ENCODE results near the gene TNNC1. TPM values are rescaled to one million over a fixed set of nuclear protein-coding genes. Genes with fewer than 3 reads are reported as not detected.

Gene TNNC1
- total and polyA plus RNA-seq, 2 of the 13 experiments (the other 11 are each of a cell fraction or from before 2014, with no cell fraction given): 11.8 to 36.4 TPM

DNA sequence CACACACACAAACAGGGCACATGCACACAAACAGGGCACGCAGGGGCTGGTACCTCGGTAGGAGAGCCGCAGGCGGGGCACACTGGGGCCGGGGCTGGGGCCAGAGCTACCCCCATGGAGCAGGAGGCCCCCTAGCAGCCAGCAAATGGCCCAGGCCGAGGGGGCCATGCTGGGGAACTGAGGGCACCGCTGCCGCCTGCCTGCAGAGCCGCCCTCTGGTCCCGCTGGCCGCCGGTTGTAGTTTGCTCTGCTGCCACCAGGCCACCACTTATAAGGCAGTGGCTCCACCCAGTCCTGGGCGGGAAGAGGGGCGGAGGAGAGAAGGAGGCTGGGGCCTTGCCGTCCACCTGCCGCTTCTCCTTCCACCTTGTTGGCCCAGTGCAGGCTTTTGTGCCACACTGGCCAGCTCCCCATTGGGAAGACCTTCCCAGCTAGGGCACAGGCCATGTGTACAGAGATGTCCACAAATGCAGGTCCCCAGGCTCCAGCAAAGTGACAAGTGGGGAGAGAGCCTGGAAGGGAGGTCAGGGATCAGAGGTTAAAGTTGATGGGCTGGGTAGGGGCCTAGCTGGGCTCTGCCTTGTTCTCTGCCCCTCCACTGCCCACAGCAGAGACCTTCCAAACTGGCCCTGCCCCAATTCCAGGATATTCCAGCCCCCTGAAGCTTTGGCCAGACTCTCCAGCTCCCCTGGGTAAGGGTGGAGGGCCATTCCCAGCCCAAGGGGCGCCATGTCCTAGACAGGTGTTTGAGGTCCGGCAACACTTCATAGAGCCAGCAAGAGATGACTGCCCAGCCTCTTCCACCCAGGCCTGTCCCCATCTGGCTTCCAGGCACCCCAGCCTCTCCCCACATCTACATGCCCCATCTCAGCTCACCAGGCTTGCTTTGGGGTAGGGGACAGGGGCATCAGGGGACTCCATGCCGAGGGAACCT lies 8.7 kb downstream of the TNNC1 start, which contains the start of gene SEMA3G (continued):
- TF ChIP-seq, protein P1, sequence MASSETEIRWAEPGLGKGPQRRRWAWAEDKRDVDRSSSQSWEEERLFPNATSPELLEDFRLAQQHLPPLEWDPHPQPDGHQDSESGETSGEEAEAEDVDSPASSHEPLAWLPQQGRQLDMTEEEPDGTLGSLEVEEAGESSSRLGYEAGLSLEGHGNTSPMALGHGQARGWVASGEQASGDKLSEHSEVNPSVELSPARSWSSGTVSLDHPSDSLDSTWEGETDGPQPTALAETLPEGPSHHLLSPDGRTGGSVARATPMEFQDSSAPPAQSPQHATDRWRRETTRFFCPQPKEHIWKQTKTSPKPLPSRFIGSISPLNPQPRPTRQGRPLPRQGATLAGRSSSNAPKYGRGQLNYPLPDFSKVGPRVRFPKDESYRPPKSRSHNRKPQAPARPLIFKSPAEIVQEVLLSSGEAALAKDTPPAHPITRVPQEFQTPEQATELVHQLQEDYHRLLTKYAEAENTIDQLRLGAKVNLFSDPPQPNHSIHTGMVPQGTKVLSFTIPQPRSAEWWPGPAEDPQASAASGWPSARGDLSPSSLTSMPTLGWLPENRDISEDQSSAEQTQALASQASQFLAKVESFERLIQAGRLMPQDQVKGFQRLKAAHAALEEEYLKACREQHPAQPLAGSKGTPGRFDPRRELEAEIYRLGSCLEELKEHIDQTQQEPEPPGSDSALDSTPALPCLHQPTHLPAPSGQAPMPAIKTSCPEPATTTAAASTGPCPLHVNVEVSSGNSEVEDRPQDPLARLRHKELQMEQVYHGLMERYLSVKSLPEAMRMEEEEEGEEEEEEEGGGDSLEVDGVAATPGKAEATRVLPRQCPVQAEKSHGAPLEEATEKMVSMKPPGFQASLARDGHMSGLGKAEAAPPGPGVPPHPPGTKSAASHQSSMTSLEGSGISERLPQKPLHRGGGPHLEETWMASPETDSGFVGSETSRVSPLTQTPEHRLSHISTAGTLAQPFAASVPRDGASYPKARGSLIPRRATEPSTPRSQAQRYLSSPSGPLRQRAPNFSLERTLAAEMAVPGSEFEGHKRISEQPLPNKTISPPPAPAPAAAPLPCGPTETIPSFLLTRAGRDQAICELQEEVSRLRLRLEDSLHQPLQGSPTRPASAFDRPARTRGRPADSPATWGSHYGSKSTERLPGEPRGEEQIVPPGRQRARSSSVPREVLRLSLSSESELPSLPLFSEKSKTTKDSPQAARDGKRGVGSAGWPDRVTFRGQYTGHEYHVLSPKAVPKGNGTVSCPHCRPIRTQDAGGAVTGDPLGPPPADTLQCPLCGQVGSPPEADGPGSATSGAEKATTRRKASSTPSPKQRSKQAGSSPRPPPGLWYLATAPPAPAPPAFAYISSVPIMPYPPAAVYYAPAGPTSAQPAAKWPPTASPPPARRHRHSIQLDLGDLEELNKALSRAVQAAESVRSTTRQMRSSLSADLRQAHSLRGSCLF (CRISPR knock-in tag; IDR thresholded peaks at IDR 0.05; ENCODE audit: borderline replicate concordance): no peak
- TF ChIP-seq GATA4 (IDR thresholded peaks at IDR 0.05; ENCODE audit: borderline replicate concordance, low read depth) (peak; percentile 64; the same call in 1 of the 2 replicates), NFE2L2 (IDR thresholded peaks at IDR 0.05; ENCODE audit: low read length) (no peak), ZNF510 (CRISPR knock-in tag; IDR thresholded peaks at IDR 0.05; ENCODE audit: low read depth) (no peak), ZC3H13 (CRISPR knock-in tag; IDR thresholded peaks at IDR 0.05) (no peak), SAP130 (CRISPR knock-in tag; IDR thresholded peaks at IDR 0.05; ENCODE audit: low read depth) (peak; percentile 72), KLF9 (CRISPR knock-in tag; IDR thresholded peaks at IDR 0.05; ENCODE audit: low read depth) (no peak), HNF4A (CRISPR knock-in tag; IDR thresholded peaks at IDR 0.05) (0 out of 2 replicates have a peak, but pooled peaks have one; percentile 9), NONO (IDR thresholded peaks at IDR 0.05) (no peak), NONO (CRISPR knock-in tag; conservative IDR thresholded peaks at IDR 0.05) (no peak; the same call in none of the 2 replicates), ZFP62 (CRISPR knock-in tag; IDR thresholded peaks at IDR 0.05) (no peak), TCF7 (IDR thresholded peaks at IDR 0.05; ENCODE audit: low read depth) (no peak), ZBTB21 (CRISPR knock-in tag; IDR thresholded peaks at IDR 0.05) (0 out of 2 replicates have a peak, but pooled peaks have one; percentile 20), ZNF441 (CRISPR knock-in tag; IDR thresholded peaks at IDR 0.05; ENCODE audit: borderline replicate concordance) (peak; percentile 67), MAF1 (CRISPR knock-in tag; IDR thresholded peaks at IDR 0.05; ENCODE audit: borderline replicate concordance) (no peak), ATF7 (IDR thresholded peaks at IDR 0.05) (no peak), ATF7 (CRISPR knock-in tag; IDR thresholded peaks at IDR 0.05) (0 out of 2 replicates have a peak, but pooled peaks have one; percentile 29)
- TF ChIP-seq, protein P2, sequence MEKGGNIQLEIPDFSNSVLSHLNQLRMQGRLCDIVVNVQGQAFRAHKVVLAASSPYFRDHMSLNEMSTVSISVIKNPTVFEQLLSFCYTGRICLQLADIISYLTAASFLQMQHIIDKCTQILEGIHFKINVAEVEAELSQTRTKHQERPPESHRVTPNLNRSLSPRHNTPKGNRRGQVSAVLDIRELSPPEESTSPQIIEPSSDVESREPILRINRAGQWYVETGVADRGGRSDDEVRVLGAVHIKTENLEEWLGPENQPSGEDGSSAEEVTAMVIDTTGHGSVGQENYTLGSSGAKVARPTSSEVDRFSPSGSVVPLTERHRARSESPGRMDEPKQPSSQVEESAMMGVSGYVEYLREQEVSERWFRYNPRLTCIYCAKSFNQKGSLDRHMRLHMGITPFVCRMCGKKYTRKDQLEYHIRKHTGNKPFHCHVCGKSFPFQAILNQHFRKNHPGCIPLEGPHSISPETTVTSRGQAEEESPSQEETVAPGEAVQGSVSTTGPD (CRISPR knock-in tag; IDR thresholded peaks at IDR 0.05): no peak
- TF ChIP-seq, protein P3, sequence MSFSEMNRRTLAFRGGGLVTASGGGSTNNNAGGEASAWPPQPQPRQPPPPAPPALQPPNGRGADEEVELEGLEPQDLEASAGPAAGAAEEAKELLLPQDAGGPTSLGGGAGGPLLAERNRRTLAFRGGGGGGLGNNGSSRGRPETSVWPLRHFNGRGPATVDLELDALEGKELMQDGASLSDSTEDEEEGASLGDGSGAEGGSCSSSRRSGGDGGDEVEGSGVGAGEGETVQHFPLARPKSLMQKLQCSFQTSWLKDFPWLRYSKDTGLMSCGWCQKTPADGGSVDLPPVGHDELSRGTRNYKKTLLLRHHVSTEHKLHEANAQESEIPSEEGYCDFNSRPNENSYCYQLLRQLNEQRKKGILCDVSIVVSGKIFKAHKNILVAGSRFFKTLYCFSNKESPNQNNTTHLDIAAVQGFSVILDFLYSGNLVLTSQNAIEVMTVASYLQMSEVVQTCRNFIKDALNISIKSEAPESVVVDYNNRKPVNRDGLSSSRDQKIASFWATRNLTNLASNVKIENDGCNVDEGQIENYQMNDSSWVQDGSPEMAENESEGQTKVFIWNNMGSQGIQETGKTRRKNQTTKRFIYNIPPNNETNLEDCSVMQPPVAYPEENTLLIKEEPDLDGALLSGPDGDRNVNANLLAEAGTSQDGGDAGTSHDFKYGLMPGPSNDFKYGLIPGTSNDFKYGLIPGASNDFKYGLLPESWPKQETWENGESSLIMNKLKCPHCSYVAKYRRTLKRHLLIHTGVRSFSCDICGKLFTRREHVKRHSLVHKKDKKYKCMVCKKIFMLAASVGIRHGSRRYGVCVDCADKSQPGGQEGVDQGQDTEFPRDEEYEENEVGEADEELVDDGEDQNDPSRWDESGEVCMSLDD (CRISPR knock-in tag; IDR thresholded peaks at IDR 0.05; ENCODE audit: borderline replicate concordance): no peak
- TF ChIP-seq, protein P4, sequence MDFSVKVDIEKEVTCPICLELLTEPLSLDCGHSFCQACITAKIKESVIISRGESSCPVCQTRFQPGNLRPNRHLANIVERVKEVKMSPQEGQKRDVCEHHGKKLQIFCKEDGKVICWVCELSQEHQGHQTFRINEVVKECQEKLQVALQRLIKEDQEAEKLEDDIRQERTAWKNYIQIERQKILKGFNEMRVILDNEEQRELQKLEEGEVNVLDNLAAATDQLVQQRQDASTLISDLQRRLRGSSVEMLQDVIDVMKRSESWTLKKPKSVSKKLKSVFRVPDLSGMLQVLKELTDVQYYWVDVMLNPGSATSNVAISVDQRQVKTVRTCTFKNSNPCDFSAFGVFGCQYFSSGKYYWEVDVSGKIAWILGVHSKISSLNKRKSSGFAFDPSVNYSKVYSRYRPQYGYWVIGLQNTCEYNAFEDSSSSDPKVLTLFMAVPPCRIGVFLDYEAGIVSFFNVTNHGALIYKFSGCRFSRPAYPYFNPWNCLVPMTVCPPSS (IDR thresholded peaks at IDR 0.05): no peak

Data from HepG2 (cell line).